ENCODE results near the gene SLC16A2.

DNA sequence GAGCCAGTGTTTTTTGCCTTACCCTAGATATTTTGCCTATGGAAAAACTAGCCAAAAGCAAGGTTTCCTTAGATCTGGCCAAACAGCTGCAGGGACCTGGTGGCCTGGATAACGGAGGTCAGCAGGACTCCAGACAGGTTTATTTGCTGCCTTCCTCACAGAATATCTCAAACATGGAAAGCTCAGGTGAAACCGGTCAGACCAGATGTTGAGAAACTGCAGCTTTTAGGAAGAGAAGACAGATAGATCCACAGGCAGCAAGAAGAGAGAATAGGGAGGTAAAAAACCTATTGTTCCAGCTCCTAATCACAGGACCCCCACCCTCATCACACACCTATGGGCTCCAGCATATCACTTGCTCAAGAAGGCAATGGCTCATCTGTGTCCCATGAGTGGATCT is 16.2 kb downstream of the SLC16A2 start:
- TF ChIP-seq, protein P1, sequence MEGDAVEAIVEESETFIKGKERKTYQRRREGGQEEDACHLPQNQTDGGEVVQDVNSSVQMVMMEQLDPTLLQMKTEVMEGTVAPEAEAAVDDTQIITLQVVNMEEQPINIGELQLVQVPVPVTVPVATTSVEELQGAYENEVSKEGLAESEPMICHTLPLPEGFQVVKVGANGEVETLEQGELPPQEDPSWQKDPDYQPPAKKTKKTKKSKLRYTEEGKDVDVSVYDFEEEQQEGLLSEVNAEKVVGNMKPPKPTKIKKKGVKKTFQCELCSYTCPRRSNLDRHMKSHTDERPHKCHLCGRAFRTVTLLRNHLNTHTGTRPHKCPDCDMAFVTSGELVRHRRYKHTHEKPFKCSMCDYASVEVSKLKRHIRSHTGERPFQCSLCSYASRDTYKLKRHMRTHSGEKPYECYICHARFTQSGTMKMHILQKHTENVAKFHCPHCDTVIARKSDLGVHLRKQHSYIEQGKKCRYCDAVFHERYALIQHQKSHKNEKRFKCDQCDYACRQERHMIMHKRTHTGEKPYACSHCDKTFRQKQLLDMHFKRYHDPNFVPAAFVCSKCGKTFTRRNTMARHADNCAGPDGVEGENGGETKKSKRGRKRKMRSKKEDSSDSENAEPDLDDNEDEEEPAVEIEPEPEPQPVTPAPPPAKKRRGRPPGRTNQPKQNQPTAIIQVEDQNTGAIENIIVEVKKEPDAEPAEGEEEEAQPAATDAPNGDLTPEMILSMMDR (IDR thresholded peaks at IDR 0.05): no peak
- TF ChIP-seq POLR2AphosphoS5 (IDR thresholded peaks at IDR 0.05; ENCODE audit: low read depth, low read length) (no peak), SIN3A (IDR thresholded peaks at IDR 0.05; ENCODE audit: borderline replicate concordance, insufficient read depth, low read depth, low read length) (no peak), TCF7L2 (IDR thresholded peaks at IDR 0.05; ENCODE audit: low read depth, low read length) (no peak)
- TF ChIP-seq, protein P2, sequence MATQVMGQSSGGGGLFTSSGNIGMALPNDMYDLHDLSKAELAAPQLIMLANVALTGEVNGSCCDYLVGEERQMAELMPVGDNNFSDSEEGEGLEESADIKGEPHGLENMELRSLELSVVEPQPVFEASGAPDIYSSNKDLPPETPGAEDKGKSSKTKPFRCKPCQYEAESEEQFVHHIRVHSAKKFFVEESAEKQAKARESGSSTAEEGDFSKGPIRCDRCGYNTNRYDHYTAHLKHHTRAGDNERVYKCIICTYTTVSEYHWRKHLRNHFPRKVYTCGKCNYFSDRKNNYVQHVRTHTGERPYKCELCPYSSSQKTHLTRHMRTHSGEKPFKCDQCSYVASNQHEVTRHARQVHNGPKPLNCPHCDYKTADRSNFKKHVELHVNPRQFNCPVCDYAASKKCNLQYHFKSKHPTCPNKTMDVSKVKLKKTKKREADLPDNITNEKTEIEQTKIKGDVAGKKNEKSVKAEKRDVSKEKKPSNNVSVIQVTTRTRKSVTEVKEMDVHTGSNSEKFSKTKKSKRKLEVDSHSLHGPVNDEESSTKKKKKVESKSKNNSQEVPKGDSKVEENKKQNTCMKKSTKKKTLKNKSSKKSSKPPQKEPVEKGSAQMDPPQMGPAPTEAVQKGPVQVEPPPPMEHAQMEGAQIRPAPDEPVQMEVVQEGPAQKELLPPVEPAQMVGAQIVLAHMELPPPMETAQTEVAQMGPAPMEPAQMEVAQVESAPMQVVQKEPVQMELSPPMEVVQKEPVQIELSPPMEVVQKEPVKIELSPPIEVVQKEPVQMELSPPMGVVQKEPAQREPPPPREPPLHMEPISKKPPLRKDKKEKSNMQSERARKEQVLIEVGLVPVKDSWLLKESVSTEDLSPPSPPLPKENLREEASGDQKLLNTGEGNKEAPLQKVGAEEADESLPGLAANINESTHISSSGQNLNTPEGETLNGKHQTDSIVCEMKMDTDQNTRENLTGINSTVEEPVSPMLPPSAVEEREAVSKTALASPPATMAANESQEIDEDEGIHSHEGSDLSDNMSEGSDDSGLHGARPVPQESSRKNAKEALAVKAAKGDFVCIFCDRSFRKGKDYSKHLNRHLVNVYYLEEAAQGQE (IDR thresholded peaks at IDR 0.05; ENCODE audit: insufficient read depth in 1 of 2, low read depth in 2 of 2, low read length in 1 of 2): no peak

Data from Panc1 (cell line).